MCF 10A (cell line): ENCODE measurements around the gene PBRM1. TPM values are rescaled to one million over a fixed set of nuclear protein-coding genes. Genes with fewer than 3 reads are reported as not detected.

ENCODE experiments used
- BruUV-seq: library from RNA; stranded (reverse); fragments of 400-500 nt; replicated peaks from 2 replicates; lab custom pipeline; 2021; lab: Mats Ljungman, UMichigan
- CTCF ChIA-PET: fragments of 300-600 bp; sonication (Branson Sonifier 250); formaldehyde crosslinking; extraction: SDS; loops from one replicate; lab custom pipeline; 2021; ENCODE audit warnings: antibody characterized with exemption, inconsistent platforms; lab: Yijun Ruan, JAX
- POLR2A ChIA-PET: fragments of 300-600, 350-650 bp; sonication (Branson Sonifier 250); formaldehyde crosslinking; extraction: SDS; loops from one replicate; lab custom pipeline; 2020; ENCODE audit warnings: antibody characterized with exemption, inconsistent platforms; lab: Yijun Ruan, JAX
- DNase-seq: peaks from one replicate; pipeline ENCODE4 v3.0.0-alpha.2; 2018; ENCODE audit not compliant: unreplicated experiment
- H3K27ac Mint-ChIP-seq: one replicate; pipeline ENCODE4 v1.8.0; 2022; ENCODE audit warnings: mild to moderate bottlenecking, low read depth, mixed read lengths; ENCODE audit not compliant: unreplicated experiment
- H3K27me3 Mint-ChIP-seq: one replicate; pipeline ENCODE4 v1.8.0; 2022; ENCODE audit warnings: mixed read lengths; ENCODE audit not compliant: insufficient read depth, unreplicated experiment
- H3K36me3 Mint-ChIP-seq: one replicate; pipeline ENCODE4 v1.8.0; 2022; ENCODE audit warnings: mild to moderate bottlenecking, moderate library complexity, mixed read lengths; ENCODE audit not compliant: insufficient read depth, unreplicated experiment
- H3K4me1 Mint-ChIP-seq: one replicate; pipeline ENCODE4 v1.8.0; 2022; ENCODE audit warnings: mixed read lengths; ENCODE audit not compliant: insufficient read depth, unreplicated experiment
- H3K4me3 Mint-ChIP-seq: one replicate; pipeline ENCODE4 v1.8.0; 2022; ENCODE audit warnings: mild to moderate bottlenecking, moderate library complexity, mixed read lengths; ENCODE audit not compliant: unreplicated experiment
- H3K9me3 Mint-ChIP-seq: one replicate; pipeline ENCODE4 v1.8.0; 2022; ENCODE audit warnings: mixed read lengths; ENCODE audit not compliant: unreplicated experiment
- CTCF ChIP-seq: fragments of 200-600 bp; IDR thresholded peaks from one replicate; pipeline ENCODE4 v1.8.0; 2022; ENCODE audit warnings: antibody characterized with exemption, mild to moderate bottlenecking; ENCODE audit not compliant: unreplicated experiment
- intact Hi-C: fragments of 100-400 bp; cut with micrococcal nuclease; formaldehyde crosslinking; loops from 2 replicates; pipeline ENCODE4 v1.14.1; 2022
- total RNA-seq: library from RNA; stranded (reverse); gene quantifications from 2 replicates; pipeline ENCODE4 v1.2.3, GENCODE V29; 2022

PBRM1 gene
- total RNA-seq, 1 experiment from 2014 or later, result 56.9 TPM

- ChIA-PET POLR2A (no interaction called here), CTCF (interaction anchor here (0.5 kb wide), 1 partner anchor 82 kb away, joined by 4 read pairs; no protein-coding TSS in a partner anchor)
- no peaks in the 10 kb centered on the region for H3K9me3 Mint-ChIP-seq
- intact Hi-C loops, result no loop called here
- no TSS peak for BruUV-seq
- no peak overlapping the region for H3K4me3 Mint-ChIP-seq
- no peaks in the 10 kb centered on the region for H3K36me3 Mint-ChIP-seq
- H3K27me3 Mint-ChIP-seq, result no peaks in the 10 kb centered on the region
- no peak overlapping the region for H3K27ac Mint-ChIP-seq
- no peak for DNase-seq
- TF ChIP-seq CTCF, result no peak
- H3K4me1 Mint-ChIP-seq, result peaks cover 4% of the 10 kb centered on the region
Observed at GRCh38 chr3:52515192-52515591, 170.5 kb downstream of the PBRM1 start.

- intact Hi-C loops, result no loop called here
- Mint-ChIP-seq H3K4me1 (peaks cover 4% of the 10 kb centered on the region), H3K27ac (no peak overlapping the region), H3K9me3 (no peaks in the 10 kb centered on the region), H3K36me3 (no peaks in the 10 kb centered on the region), H3K27me3 (no peaks in the 10 kb centered on the region), H3K4me3 (no peak overlapping the region)
- BruUV-seq, result no TSS peak
- TF ChIP-seq CTCF, result no peak
- ChIA-PET POLR2A (no interaction called here), CTCF (no interaction called here)
- DNase-seq, result no peak
Observed at GRCh38 chr3:52514576-52514975, 171.1 kb downstream of the PBRM1 start.

GRCh38 chr3:52513281-52513680 lies 172.4 kb downstream of the PBRM1 start:
- no peaks in the 10 kb centered on the region for H3K36me3 Mint-ChIP-seq
- ChIA-PET POLR2A (no interaction called here), CTCF (interaction anchor here (0.6 to 0.7 kb wide), 2 partner anchors 7 to 224 kb away, joined by 3 to 6 read pairs; no protein-coding TSS in a partner anchor)
- H3K4me1 Mint-ChIP-seq, result peaks cover 4% of the 10 kb centered on the region
- TF ChIP-seq CTCF, result no peak
- H3K4me3 Mint-ChIP-seq, result no peak overlapping the region
- H3K27me3 Mint-ChIP-seq, result no peaks in the 10 kb centered on the region
- no peak for DNase-seq
- no peaks in the 10 kb centered on the region for H3K9me3 Mint-ChIP-seq
- no TSS peak for BruUV-seq
- intact Hi-C loops, result no loop called here
- no peak overlapping the region for H3K27ac Mint-ChIP-seq

GRCh38 chr3:52512727-52513126 lies 173.0 kb downstream of the PBRM1 start:
- H3K27ac Mint-ChIP-seq, result no peak overlapping the region
- no peak for TF ChIP-seq CTCF
- ChIA-PET CTCF (interaction anchor here (0.5 to 0.9 kb wide), 4 partner anchors 8 to 224 kb away, joined by 3 to 6 read pairs (median 3); no protein-coding TSS in a partner anchor), POLR2A (no interaction called here)
- BruUV-seq, result no TSS peak
- no peak overlapping the region for H3K4me3 Mint-ChIP-seq
- H3K9me3 Mint-ChIP-seq, result no peaks in the 10 kb centered on the region
- intact Hi-C loops, result no loop called here
- H3K36me3 Mint-ChIP-seq, result no peaks in the 10 kb centered on the region
- H3K27me3 Mint-ChIP-seq, result no peaks in the 10 kb centered on the region
- peaks cover 4% of the 10 kb centered on the region for H3K4me1 Mint-ChIP-seq
- DNase-seq, result no peak
